GM20000 (cell line): Measurements from ENCODE around the gene IFNL3.
"Not testable (repeated sequence)": the region's sequence is repeated elsewhere in the genome, so short reads cannot be mapped to it uniquely, and the experiment has no call there.

Source experiments
- DNase-seq: peaks from one replicate; pipeline ENCODE4 v3.0.0; 2012; ENCODE audit warnings: low spot score
- CTCF ChIP-seq: IDR thresholded peaks from 2 replicates; pipeline ENCODE4 v1.5.1; 2012; ENCODE audit warnings: mild to moderate bottlenecking, control low read depth; ENCODE audit errors: extremely low read depth, missing control alignments

Gene IFNL3

GRCh38 chr19:39244410-39245100, at the start of gene IFNL3:
Gene IFNL3, minus strand, starts transcription at chr19:39245006. Its CDS starts 39 bp downstream, at chr19:39244967.
- not testable (repeated sequence) for DNase-seq

GRCh38 chr19:39293394-39293793, 48.6 kb upstream of the IFNL3 start:
- DNase-seq, result no peak
- TF ChIP-seq CTCF, result no peak

- TF ChIP-seq CTCF, result no peak
- DNase-seq, result no peak
Observed at GRCh38 chr19:39284032-39284431, 39.2 kb upstream of the IFNL3 start.

GRCh38 chr19:39282021-39282420, 37.2 kb upstream of the IFNL3 start:
- no peak for TF ChIP-seq CTCF
- no peak for DNase-seq

GRCh38 chr19:39277598-39277997, 32.8 kb upstream of the IFNL3 start:
- DNase-seq, result no peak
- no peak for TF ChIP-seq CTCF

GRCh38 chr19:39276740-39277139, 31.9 kb upstream of the IFNL3 start:
- no peak for DNase-seq
- TF ChIP-seq CTCF, result no peak

- DNase-seq, result no peak
- no peak for TF ChIP-seq CTCF
Observed at GRCh38 chr19:39275578-39275977, 30.8 kb upstream of the IFNL3 start.

GRCh38 chr19:39273859-39274258, 29.1 kb upstream of the IFNL3 start:
- DNase-seq, result not testable (repeated sequence)
